ENCODE data around the gene FBXO21.

The FBXO21 gene

GRCh38 chr12:117166107-117166506, 24.2 kb downstream of the FBXO21 start:
- DNase-seq (ENCODE audit: insufficient read length, low spot score) (no peak), FAIRE-seq (no peak)
- TF ChIP-seq POLR2A (IDR thresholded peaks at IDR 0.05; ENCODE audit: low read depth, low read length) = no peak

DNA sequence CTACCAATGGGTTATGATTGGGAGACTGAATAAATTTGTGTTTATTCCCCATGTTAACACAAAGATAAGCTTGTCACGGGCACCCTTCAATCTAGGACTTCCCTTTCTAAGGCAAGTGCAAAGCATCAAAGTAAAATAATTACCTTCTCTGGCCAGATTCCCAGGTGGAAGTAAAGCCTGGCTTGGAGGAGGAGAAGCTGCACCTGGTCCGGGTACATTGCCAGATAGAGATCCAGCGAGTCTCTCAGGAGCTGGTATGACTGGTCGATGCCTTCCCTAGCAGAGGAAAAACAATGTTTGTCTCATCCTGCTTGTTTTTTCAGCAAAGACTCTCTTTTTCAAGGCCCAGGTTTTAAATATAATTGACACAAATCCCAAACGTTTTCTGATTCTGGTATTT, 24.9 kb downstream of the FBXO21 start:
- TF ChIP-seq POLR2A (IDR thresholded peaks at IDR 0.05; ENCODE audit: low read depth, low read length) = no peak
- FAIRE-seq (no peak), DNase-seq (ENCODE audit: insufficient read length, low spot score) (no peak)

- no peak for FAIRE-seq
- TF ChIP-seq POLR2A (IDR thresholded peaks at IDR 0.05; ENCODE audit: low read depth, low read length) = no peak
- no peak for DNase-seq (ENCODE audit: insufficient read length, low spot score)
Observed at GRCh38 chr12:117162633-117163032, 27.6 kb downstream of the FBXO21 start.

DNA sequence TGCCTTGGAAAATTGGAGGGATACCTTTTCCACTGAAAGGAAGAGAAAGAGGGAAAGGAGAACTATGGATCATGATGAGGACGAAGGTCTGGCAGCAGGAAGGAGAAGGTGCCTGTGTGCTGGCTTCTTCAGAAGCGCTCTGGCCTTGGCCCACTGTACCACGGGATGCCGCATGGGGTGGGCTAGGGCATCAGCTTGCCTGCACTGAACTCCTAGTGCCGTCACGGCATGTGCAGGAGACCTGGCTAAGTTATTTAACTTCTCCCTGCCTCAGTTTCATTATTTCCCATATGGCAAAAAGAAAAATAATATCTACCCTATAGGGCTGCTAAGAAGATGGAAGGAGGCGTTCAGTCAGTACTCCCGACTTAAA, 28.1 kb downstream of the FBXO21 start:
- FAIRE-seq (no peak), DNase-seq (ENCODE audit: insufficient read length, low spot score) (no peak)
- TF ChIP-seq POLR2A (IDR thresholded peaks at IDR 0.05; ENCODE audit: low read depth, low read length) = no peak

GRCh38 chr12:117161460-117162166, 28.7 kb downstream of the FBXO21 start:
- TF ChIP-seq POLR2A (IDR thresholded peaks at IDR 0.05; ENCODE audit: low read depth, low read length) = no peak
- DNase-seq (ENCODE audit: insufficient read length, low spot score) (no peak), FAIRE-seq (no peak)

GRCh38 chr12:117159674-117160073, 30.6 kb downstream of the FBXO21 start:
- FAIRE-seq (no peak), DNase-seq (ENCODE audit: insufficient read length, low spot score) (no peak)
- no peak for TF ChIP-seq POLR2A (IDR thresholded peaks at IDR 0.05; ENCODE audit: low read depth, low read length)

DNA sequence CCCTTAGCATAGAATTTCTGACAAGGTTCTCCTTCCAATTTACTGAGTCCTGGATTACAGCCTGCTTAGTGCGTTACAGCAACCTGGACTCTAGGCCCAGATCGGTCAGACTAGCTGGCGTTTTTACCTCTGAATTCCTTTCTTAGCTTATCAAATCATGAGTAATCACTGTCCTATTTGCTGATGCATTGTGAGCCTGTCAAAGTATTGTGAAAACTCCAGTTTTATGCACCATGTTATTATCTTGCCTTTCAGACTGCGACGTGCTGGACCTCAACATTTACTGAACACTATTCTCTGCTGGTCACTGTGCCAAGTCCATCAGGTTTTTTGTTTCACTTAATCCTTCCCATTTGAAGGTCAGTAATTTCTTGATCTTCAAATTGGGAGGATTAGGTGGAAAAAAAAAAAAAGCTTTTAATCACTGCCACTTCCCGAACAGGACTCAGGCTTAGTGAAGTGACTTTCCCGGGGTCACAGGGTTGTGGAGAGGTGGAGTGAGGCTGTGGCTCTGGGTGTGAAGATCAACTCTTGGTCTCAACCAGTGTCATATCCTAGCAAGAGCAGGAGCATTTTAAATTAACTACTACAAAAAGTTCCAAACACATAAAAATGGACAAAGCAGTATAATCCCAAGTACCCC, 31.2 kb downstream of the FBXO21 start:
- no peak for TF ChIP-seq POLR2A (IDR thresholded peaks at IDR 0.05; ENCODE audit: low read depth, low read length)
- FAIRE-seq (no peak), DNase-seq (ENCODE audit: insufficient read length, low spot score) (no peak)

GRCh38 chr12:117158096-117158495, 32.2 kb downstream of the FBXO21 start:
- no peak for TF ChIP-seq POLR2A (IDR thresholded peaks at IDR 0.05; ENCODE audit: low read depth, low read length)
- DNase-seq (ENCODE audit: insufficient read length, low spot score) = no peak
- FAIRE-seq = no peak

DNA sequence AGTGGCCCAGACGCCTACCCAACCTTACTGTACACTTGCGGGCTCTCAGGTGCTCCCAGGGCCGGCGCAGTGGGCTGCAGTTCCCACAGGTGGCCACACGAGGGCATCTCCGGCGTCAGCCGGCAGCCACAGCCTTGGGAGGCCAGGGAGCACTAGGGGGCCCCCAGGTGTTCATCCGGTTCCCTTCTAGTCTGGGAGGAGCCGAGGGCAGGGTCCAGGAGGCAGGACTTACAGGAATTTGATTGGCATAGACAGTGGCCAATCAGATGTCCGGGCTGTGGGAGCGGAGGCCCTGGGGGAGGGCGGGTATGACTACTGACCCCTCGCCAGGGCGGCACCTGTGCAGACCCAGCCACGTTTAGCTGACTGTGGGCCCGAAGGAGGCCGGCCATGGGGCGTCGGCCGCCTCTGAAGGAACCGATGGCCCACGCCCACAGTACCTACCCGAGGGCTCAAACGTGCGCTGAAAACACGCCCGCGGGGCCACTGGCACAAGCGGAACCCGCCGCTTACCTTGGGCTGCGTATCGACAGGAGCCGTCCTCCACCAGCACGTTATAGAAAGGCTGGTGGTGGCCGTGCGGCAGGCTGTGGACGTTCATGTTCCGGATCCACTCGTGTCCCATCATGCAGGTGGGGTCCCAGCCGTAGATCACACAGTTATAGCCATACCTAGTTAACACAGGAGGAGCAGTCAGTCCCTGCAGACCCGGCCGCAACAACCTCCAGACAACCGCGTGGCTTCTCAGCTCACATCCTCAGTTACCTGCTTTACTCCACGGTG, 34.8 kb downstream of the FBXO21 start:
- DNase-seq (ENCODE audit: insufficient read length, low spot score) (peak; percentile 67), FAIRE-seq (no peak)
- no peak for TF ChIP-seq POLR2A (IDR thresholded peaks at IDR 0.05; ENCODE audit: low read depth, low read length)

- FAIRE-seq = no peak
- DNase-seq (ENCODE audit: insufficient read length, low spot score) = no peak
- TF ChIP-seq POLR2A (IDR thresholded peaks at IDR 0.05; ENCODE audit: low read depth, low read length) = no peak
Observed at GRCh38 chr12:117152793-117153775, 37.2 kb downstream of the FBXO21 start.

DNA sequence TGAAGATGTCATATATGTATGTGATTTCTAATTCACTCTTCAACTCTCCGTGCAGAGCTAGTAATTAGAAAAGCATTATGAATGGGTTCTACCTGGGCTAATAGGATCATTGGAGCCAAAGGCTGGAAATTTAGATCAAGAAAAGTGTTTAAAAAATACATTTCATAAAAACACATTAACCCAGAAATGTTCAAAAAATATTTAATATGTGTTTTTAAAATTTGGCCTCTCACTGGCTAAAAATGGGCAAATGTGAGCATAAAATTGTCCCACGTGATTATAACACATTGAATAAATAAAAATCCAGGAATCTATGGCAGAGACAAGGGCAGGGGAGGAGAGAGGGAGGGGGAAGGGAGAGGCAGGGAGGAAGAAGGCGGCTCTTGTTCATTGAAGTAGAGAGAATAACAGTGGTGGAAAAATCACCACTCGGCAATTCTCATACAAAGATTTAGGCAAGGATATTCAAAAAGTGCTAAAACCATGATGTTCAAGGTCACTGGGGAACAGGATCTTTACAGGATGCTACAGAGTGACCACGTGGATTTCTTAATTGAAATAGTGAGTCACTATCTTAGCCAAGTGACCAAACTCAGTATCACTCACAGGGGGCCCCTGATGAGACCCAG, 38.8 kb downstream of the FBXO21 start:
- TF ChIP-seq POLR2A (IDR thresholded peaks at IDR 0.05; ENCODE audit: low read depth, low read length) = no peak
- FAIRE-seq = no peak
- DNase-seq (ENCODE audit: insufficient read length, low spot score) = no peak

DNA sequence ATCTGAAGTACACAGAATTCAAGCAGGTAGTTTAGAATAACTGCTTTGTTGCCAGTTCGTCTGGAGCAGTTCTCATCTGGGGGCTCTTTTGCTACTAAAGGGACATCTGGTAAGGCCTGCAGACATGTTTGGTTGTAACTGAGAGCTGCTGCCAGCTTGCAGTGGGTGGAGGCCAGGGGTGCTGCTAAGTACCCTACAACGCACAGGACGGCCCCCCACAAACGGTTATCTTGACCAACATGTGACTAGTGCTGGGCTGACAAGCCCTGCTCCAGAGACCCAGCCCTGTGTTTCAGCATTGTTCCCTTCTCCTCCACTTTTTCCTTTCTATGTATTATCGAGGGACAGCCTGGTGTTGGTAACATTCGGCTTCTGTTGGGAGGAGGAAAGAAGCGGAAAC, 40.8 kb downstream of the FBXO21 start:
- TF ChIP-seq POLR2A (IDR thresholded peaks at IDR 0.05; ENCODE audit: low read depth, low read length) = no peak
- no peak for DNase-seq (ENCODE audit: insufficient read length, low spot score)
- FAIRE-seq = no peak

DNA sequence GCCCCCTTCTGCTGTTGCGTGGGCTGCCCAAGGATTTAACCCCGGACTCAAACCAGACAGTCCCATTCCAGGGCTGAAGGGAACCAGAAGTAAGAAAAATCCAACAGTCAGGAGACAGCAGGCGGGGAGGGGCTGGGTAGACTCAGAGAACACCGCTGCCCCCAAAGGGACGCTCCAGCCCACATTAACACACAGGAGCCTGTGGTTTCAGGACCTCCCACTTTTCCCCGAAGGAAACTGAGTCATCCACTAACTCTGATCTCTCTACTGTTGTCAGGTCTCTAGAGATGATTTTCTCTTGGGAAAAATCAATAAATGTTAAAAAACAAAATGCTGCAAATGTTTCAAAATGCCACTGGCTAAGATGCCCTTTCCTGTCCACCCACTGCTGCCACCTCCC, 41.6 kb downstream of the FBXO21 start:
- no peak for TF ChIP-seq POLR2A (IDR thresholded peaks at IDR 0.05; ENCODE audit: low read depth, low read length)
- FAIRE-seq (no peak), DNase-seq (ENCODE audit: insufficient read length, low spot score) (no peak)

Data from H54 (cell line).